Panc1 (cell line): ENCODE results near the gene EPHA6. TPM values are rescaled to one million over a fixed set of nuclear protein-coding genes. Genes with fewer than 3 reads are reported as not detected.
"Not testable (repeated sequence)": the region's sequence is repeated elsewhere in the genome, so short reads cannot be mapped to it uniquely, and the experiment has no call there.

Source experiments
- ATAC-seq: fragments of 200-7000 bp; cut with Tn5 transposase; 2 replicates; pipeline ENCODE4 v1.9.1; 2020; ENCODE audit warnings: mild to moderate bottlenecking, moderate library complexity
- BruUV-seq: library from RNA; stranded (reverse); fragments of 400-500 nt; replicated peaks from 2 replicates; lab custom pipeline; 2021; lab: Mats Ljungman, UMichigan
- CTCF ChIA-PET: fragments of 300-600 bp; sonication (Branson Sonifier 250); formaldehyde crosslinking; loops from one replicate; lab custom pipeline; 2022; ENCODE audit warnings: antibody characterized with exemption; lab: Charles Lee
- POLR2A ChIA-PET: fragments of 300-600 bp; sonication (Branson Sonifier 250); formaldehyde crosslinking; loops from one replicate; lab custom pipeline; 2022; ENCODE audit warnings: antibody characterized with exemption; lab: Charles Lee
- DNase-seq: peaks from one replicate; pipeline ENCODE4 v3.0.0-alpha.2; 2010; ENCODE audit warnings: low read depth, low spot score
- H3K27ac ChIP-seq: 2 replicates; pipeline ENCODE4 v1.5.1; 2011; ENCODE audit warnings: mild to moderate bottlenecking, low read length, inconsistent platforms
- H3K27me3 ChIP-seq: fragments of 200-500 bp; sonication (Bioruptor generic); 2 replicates; pipeline ENCODE4 v1.6.0; 2014; ENCODE audit warnings: low read length, inconsistent platforms; ENCODE audit not compliant: control insufficient read depth, insufficient read depth
- H3K36me3 ChIP-seq: fragments of 200-500 bp; sonication (Bioruptor generic); 2 replicates; pipeline ENCODE4 v1.5.1; 2014; ENCODE audit warnings: inconsistent platforms, mild to moderate bottlenecking, low read length, moderate library complexity; ENCODE audit not compliant: control insufficient read depth, insufficient read depth
- H3K4me1 ChIP-seq: 2 replicates; pipeline ENCODE4 v1.5.1; 2011; ENCODE audit warnings: inconsistent platforms, mild to moderate bottlenecking, low read length, moderate library complexity; ENCODE audit not compliant: control insufficient read depth, insufficient read depth
- H3K4me3 ChIP-seq, 2 experiments: 2 replicates each; pipeline ENCODE4 v1.5.1; 2011 to 2012; ENCODE audit warnings: low read depth in 2 of 2, low read length in 2 of 2, mild to moderate bottlenecking in 2 of 2, inconsistent platforms in 1 of 2, moderate library complexity in 1 of 2
- H3K9me3 ChIP-seq: fragments of 200-500 bp; sonication (Bioruptor generic); 2 replicates; pipeline ENCODE4 v1.5.1; 2014; ENCODE audit warnings: low read depth, mild to moderate bottlenecking, inconsistent platforms, low read length, moderate library complexity; ENCODE audit not compliant: control insufficient read depth, insufficient read depth
- POLR2AphosphoS5 ChIP-seq: IDR thresholded peaks from 2 replicates; pipeline ENCODE4 v1.6.1; 2012; ENCODE audit warnings: mild to moderate bottlenecking, low read depth, low read length, moderate library complexity
- SIN3A ChIP-seq: IDR thresholded peaks from 2 replicates; pipeline ENCODE4 v1.6.1; 2012; ENCODE audit warnings: low read depth, mild to moderate bottlenecking, low read length, moderate library complexity, borderline replicate concordance; ENCODE audit not compliant: insufficient read depth
- TCF7L2 ChIP-seq: IDR thresholded peaks from 2 replicates; pipeline ENCODE4 v1.6.1; 2011; ENCODE audit warnings: mild to moderate bottlenecking, low read depth, low read length, inconsistent platforms
- in situ Hi-C: cut with HindIII; loops from 2 replicates; pipeline ENCODE4 v1.10.0; 2016; ENCODE audit warnings: low sequenced_read_pairs, low pct_unique_long_range_greater_than_20kb
- intact Hi-C: fragments of 100-400 bp; cut with micrococcal nuclease; formaldehyde crosslinking; loops from one replicate; pipeline ENCODE4 v1.10.0; 2022; ENCODE audit not compliant: unreplicated experiment
- total RNA-seq: library from RNA; stranded (reverse); gene quantifications from one replicate; pipeline ENCODE4 v1.2.1, GENCODE V29; 2021; ENCODE audit not compliant: unreplicated experiment
- TF ChIP-seq, protein P1 (sequence below), 2 experiments: IDR thresholded peaks; 2 replicates each; pipeline ENCODE4 v1.6.1; 2011 to 2012; ENCODE audit warnings: low read depth in 2 of 2, control low read depth in 1 of 2, low read length in 1 of 2, mild to moderate bottlenecking in 1 of 2, moderate library complexity in 1 of 2; ENCODE audit not compliant: insufficient read depth in 1 of 2
- TF ChIP-seq, protein P2 (sequence below): fragments of 450-650 bp; IDR thresholded peaks from 2 replicates; pipeline ENCODE4 v1.5.1; 2017; ENCODE audit warnings: mild to moderate bottlenecking

Gene EPHA6
- total RNA-seq, 1 experiment from 2014 or later: 0.57 TPM

DNA sequence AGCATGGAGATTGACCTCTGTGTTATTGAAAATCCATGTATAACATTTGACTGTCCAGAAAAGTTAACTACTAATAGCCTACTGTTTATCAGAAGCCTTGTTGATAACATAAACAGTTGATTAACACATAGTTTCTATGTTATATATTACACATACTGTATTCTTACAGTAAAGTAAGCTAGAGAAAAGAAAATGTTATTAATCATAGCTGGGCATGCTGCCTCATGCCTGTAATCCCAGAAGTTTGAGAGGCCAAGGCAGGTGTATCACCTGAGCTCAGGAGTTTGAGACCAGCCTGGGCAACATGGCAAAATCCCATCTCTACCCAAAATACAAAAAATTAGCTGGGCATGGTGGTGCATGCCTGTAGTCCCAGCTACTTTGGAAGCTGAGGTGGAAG lies 163.3 kb downstream of the EPHA6 start:
- Histone ChIP-seq H3K4me1 (no peaks in the 10 kb centered on the region), H3K36me3 (no peaks in the 10 kb centered on the region), H3K27me3 (no peaks in the 10 kb centered on the region), H3K27ac (no peak overlapping the region), H3K9me3 (no peaks in the 10 kb centered on the region), H3K4me3 (no peak overlapping the region)
- ChIA-PET POLR2A (no interaction called here), CTCF (no interaction called here)
- TF ChIP-seq, protein P1, sequence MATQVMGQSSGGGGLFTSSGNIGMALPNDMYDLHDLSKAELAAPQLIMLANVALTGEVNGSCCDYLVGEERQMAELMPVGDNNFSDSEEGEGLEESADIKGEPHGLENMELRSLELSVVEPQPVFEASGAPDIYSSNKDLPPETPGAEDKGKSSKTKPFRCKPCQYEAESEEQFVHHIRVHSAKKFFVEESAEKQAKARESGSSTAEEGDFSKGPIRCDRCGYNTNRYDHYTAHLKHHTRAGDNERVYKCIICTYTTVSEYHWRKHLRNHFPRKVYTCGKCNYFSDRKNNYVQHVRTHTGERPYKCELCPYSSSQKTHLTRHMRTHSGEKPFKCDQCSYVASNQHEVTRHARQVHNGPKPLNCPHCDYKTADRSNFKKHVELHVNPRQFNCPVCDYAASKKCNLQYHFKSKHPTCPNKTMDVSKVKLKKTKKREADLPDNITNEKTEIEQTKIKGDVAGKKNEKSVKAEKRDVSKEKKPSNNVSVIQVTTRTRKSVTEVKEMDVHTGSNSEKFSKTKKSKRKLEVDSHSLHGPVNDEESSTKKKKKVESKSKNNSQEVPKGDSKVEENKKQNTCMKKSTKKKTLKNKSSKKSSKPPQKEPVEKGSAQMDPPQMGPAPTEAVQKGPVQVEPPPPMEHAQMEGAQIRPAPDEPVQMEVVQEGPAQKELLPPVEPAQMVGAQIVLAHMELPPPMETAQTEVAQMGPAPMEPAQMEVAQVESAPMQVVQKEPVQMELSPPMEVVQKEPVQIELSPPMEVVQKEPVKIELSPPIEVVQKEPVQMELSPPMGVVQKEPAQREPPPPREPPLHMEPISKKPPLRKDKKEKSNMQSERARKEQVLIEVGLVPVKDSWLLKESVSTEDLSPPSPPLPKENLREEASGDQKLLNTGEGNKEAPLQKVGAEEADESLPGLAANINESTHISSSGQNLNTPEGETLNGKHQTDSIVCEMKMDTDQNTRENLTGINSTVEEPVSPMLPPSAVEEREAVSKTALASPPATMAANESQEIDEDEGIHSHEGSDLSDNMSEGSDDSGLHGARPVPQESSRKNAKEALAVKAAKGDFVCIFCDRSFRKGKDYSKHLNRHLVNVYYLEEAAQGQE (IDR thresholded peaks at IDR 0.05; ENCODE audit: insufficient read depth in 1 of 2, low read depth in 2 of 2, low read length in 1 of 2): no peak
- TF ChIP-seq, protein P2, sequence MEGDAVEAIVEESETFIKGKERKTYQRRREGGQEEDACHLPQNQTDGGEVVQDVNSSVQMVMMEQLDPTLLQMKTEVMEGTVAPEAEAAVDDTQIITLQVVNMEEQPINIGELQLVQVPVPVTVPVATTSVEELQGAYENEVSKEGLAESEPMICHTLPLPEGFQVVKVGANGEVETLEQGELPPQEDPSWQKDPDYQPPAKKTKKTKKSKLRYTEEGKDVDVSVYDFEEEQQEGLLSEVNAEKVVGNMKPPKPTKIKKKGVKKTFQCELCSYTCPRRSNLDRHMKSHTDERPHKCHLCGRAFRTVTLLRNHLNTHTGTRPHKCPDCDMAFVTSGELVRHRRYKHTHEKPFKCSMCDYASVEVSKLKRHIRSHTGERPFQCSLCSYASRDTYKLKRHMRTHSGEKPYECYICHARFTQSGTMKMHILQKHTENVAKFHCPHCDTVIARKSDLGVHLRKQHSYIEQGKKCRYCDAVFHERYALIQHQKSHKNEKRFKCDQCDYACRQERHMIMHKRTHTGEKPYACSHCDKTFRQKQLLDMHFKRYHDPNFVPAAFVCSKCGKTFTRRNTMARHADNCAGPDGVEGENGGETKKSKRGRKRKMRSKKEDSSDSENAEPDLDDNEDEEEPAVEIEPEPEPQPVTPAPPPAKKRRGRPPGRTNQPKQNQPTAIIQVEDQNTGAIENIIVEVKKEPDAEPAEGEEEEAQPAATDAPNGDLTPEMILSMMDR: no peak
- no peak for TF ChIP-seq TCF7L2
- no peak for TF ChIP-seq SIN3A
- no peak for TF ChIP-seq POLR2AphosphoS5
- DNase-seq (no peak), ATAC-seq (no peak)
- in situ Hi-C loops: no loop called here
- intact Hi-C loops: no loop called here
- no TSS peak for BruUV-seq

DNA sequence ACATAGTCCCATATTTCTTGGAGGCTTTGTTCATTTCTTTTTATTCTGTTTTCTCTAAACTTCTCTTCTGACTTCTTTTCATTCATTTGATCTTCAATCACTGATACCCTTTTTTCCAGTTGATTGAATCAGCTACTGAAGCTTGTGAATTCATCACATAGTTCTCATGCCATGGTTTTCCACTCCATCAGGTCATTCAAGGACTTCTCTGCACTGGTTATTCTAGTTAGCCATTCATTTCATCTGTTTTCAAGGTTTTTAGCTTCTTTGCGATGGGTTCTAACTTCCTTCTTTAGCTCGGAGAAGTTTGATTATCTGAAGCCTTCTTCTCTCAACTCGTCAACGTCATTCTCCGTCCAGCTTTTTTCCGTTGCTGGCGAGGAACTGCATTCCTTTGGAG lies 169.3 kb downstream of the EPHA6 start:
- H3K9me3 ChIP-seq, H3K36me3 ChIP-seq, POLR2A ChIA-PET, CTCF ChIA-PET, H3K27ac ChIP-seq, in situ Hi-C loops, H3K27me3 ChIP-seq, ATAC-seq, BruUV-seq, H3K4me3 ChIP-seq, DNase-seq, H3K4me1 ChIP-seq, intact Hi-C loops: not testable (repeated sequence)

DNA sequence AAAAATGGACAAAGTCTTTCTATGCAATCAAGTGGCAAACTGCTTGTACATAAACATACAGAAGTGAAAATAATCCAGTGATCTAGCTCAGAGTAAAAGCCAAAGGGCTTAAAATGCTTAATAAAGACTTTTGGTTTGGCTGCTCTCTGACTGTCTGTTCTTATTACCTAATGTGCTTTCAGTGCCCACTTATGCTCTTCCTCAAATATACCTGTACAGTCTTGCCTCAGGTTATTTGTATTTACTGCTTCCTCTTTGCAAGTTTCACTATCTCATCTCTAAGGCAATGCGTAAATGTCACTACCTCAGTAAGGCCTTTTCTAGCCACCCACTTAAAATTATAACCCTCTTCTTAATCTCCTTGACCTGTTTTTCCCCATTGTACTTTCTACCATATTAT lies 171.8 kb downstream of the EPHA6 start:
- intact Hi-C loops: no loop called here
- ChIA-PET POLR2A (no interaction called here), CTCF (no interaction called here)
- no peak overlapping the region for H3K27ac ChIP-seq
- H3K4me1 ChIP-seq: no peaks in the 10 kb centered on the region
- H3K27me3 ChIP-seq: no peaks in the 10 kb centered on the region
- no peak overlapping the region for H3K4me3 ChIP-seq
- peaks cover 3% of the 10 kb centered on the region; the same call in 1 of the 2 replicates for H3K9me3 ChIP-seq
- DNase-seq (no peak), ATAC-seq (no peak)
- in situ Hi-C loops: no loop called here
- no peaks in the 10 kb centered on the region for H3K36me3 ChIP-seq
- no TSS peak for BruUV-seq
- TF ChIP-seq SIN3A (no peak), TCF7L2 (no peak), POLR2AphosphoS5 (no peak)
- TF ChIP-seq, protein P2: no peak
- TF ChIP-seq, protein P1 (IDR thresholded peaks at IDR 0.05; ENCODE audit: insufficient read depth in 1 of 2, low read depth in 2 of 2, low read length in 1 of 2): no peak
